ENCODE results near the gene TIGAR.

- TF ChIP-seq POLR2AphosphoS5 (IDR thresholded peaks at IDR 0.05) (no peak), CTCF (IDR thresholded peaks at IDR 0.05) (no peak), POLR2A (IDR thresholded peaks at IDR 0.05) (no peak)
Observed at GRCh38 chr12:4395818-4396217, 74.8 kb downstream of the TIGAR start.
